Measurements from ENCODE around the gene C16orf82.

C16orf82 gene

GRCh38 chr16:27033281-27033979 is 33.3 kb upstream of the C16orf82 start:
- no peak for TF ChIP-seq ZFX (IDR thresholded peaks at IDR 0.05; ENCODE audit: borderline replicate concordance)
- TF ChIP-seq CTCF (IDR thresholded peaks at IDR 0.05) = no peak

GRCh38 chr16:27040732-27041131 is 26.0 kb upstream of the C16orf82 start:
- TF ChIP-seq CTCF (IDR thresholded peaks at IDR 0.05) (no peak), ZFX (IDR thresholded peaks at IDR 0.05; ENCODE audit: borderline replicate concordance) (no peak)
- no peak overlapping the region for H3K27ac ChIP-seq

More at GRCh38 chr16:27033281-27033979, 33.3 kb upstream of the C16orf82 start:
- no peak overlapping the region for H3K27ac ChIP-seq

GRCh38 chr16:27046958-27047518 is 19.7 kb upstream of the C16orf82 start:
- TF ChIP-seq ZFX (IDR thresholded peaks at IDR 0.05; ENCODE audit: borderline replicate concordance) = no peak
- no peak overlapping the region for H3K27ac ChIP-seq

GRCh38 chr16:27048316-27048715 is 18.4 kb upstream of the C16orf82 start:
- TF ChIP-seq ZFX (IDR thresholded peaks at IDR 0.05; ENCODE audit: borderline replicate concordance) (no peak), CTCF (IDR thresholded peaks at IDR 0.05) (no peak)
- no peak overlapping the region for H3K27ac ChIP-seq

- TF ChIP-seq CTCF (IDR thresholded peaks at IDR 0.05) (no peak), ZFX (IDR thresholded peaks at IDR 0.05; ENCODE audit: borderline replicate concordance) (no peak)
- no peak overlapping the region for H3K27ac ChIP-seq
Measured at GRCh38 chr16:27049117-27049516, 17.6 kb upstream of the C16orf82 start.

- no peak overlapping the region for H3K27ac ChIP-seq
- TF ChIP-seq CTCF (IDR thresholded peaks at IDR 0.05) (no peak), ZFX (IDR thresholded peaks at IDR 0.05; ENCODE audit: borderline replicate concordance) (no peak)
Measured at GRCh38 chr16:27052007-27052406, 14.7 kb upstream of the C16orf82 start.

- no peak overlapping the region for H3K27ac ChIP-seq
- TF ChIP-seq ZFX (IDR thresholded peaks at IDR 0.05; ENCODE audit: borderline replicate concordance) = no peak
- TF ChIP-seq CTCF (IDR thresholded peaks at IDR 0.05) = no peak
Measured at GRCh38 chr16:27053996-27054395, 12.7 kb upstream of the C16orf82 start.

All from 22Rv1 (cell line).